SK-N-MC (cell line): ENCODE data around the gene MXD4.

ENCODE experiments used
- DNase-seq: peaks from one replicate; pipeline ENCODE4 v3.0.0-alpha.2; 2011; ENCODE audit warnings: low read depth, low spot score
- H3K27ac ChIP-seq: fragments of 200-600 bp; sonication (generic); 2 replicates; pipeline ENCODE4 v1.5.1; 2016; ENCODE audit warnings: mixed run types
- H3K36me3 ChIP-seq: fragments of 200-600 bp; sonication (generic); 2 replicates; pipeline ENCODE4 v1.6.1; 2017; ENCODE audit warnings: antibody characterized with exemption, low read length, mixed read lengths; ENCODE audit not compliant: insufficient read depth
- H3K4me3 ChIP-seq: fragments of 200-600 bp; sonication (generic); 2 replicates; pipeline ENCODE4 v1.5.1; 2016
- H3K9ac ChIP-seq: fragments of 200-600 bp; sonication (generic); 2 replicates; pipeline ENCODE4 v1.8.0; 2017; ENCODE audit warnings: mixed run types, mixed read lengths; ENCODE audit not compliant: insufficient read length
- H3K9me3 ChIP-seq: fragments of 200-600 bp; sonication (generic); 2 replicates; pipeline ENCODE4 v1.6.1; 2017; ENCODE audit warnings: low read depth, mild to moderate bottlenecking, antibody characterized with exemption, low read length, moderate library complexity, mixed read lengths
- EZH2 ChIP-seq: fragments of 200-600 bp; sonication (generic); IDR thresholded peaks from one replicate; pipeline ENCODE4 v1.6.1; 2017; ENCODE audit warnings: antibody characterized with exemption
- FOXP2 ChIP-seq: optimal IDR thresholded peaks from 2 replicates; pipeline ENCODE3; 2011; ENCODE audit warnings: mild to moderate bottlenecking, moderate library complexity; ENCODE audit not compliant: insufficient read depth; ENCODE audit errors: extremely low read length, control extremely low read depth
- POLR2AphosphoS5 ChIP-seq: IDR thresholded peaks from 2 replicates; pipeline ENCODE4 v1.6.1; 2012; ENCODE audit warnings: mild to moderate bottlenecking, low read depth, low read length, borderline replicate concordance

MXD4 gene

GRCh38 chr4:2272026-2272827 is 10.3 kb upstream of the MXD4 start:
- no peaks in the 10 kb centered on the region for H3K9me3 ChIP-seq
- TF ChIP-seq FOXP2 (no peak), POLR2AphosphoS5 (no peak), EZH2 (no peak)
- DNase-seq, result no peak
- H3K4me3 ChIP-seq, result no peak overlapping the region
- H3K9ac ChIP-seq, result no peak overlapping the region
- no peak overlapping the region for H3K27ac ChIP-seq
- H3K36me3 ChIP-seq, result no peaks in the 10 kb centered on the region

GRCh38 chr4:2271279-2272025 is 9.5 kb upstream of the MXD4 start:
- no peaks in the 10 kb centered on the region for H3K9me3 ChIP-seq

GRCh38 chr4:2270341-2271165 is 8.6 kb upstream of the MXD4 start:
- TF ChIP-seq FOXP2, result no peak
- no peak for TF ChIP-seq POLR2AphosphoS5
- TF ChIP-seq EZH2, result no peak
- no peak overlapping the region for H3K27ac ChIP-seq
- no peaks in the 10 kb centered on the region for H3K9me3 ChIP-seq
- H3K4me3 ChIP-seq, result no peak overlapping the region
- H3K36me3 ChIP-seq, result no peaks in the 10 kb centered on the region
- no peak for DNase-seq
- no peak overlapping the region for H3K9ac ChIP-seq

More at GRCh38 chr4:2271279-2272025, 9.5 kb upstream of the MXD4 start:
- Histone ChIP-seq H3K36me3 (no peaks in the 10 kb centered on the region), H3K4me3 (no peak overlapping the region), H3K27ac (no peak overlapping the region), H3K9ac (no peak overlapping the region)
- DNase-seq, result no peak
- no peak for TF ChIP-seq EZH2
- TF ChIP-seq FOXP2, result no peak
- no peak for TF ChIP-seq POLR2AphosphoS5

GRCh38 chr4:2269618-2270163 is 7.8 kb upstream of the MXD4 start:
- Histone ChIP-seq H3K27ac (no peak overlapping the region), H3K4me3 (no peak overlapping the region), H3K9me3 (no peaks in the 10 kb centered on the region), H3K9ac (no peak overlapping the region), H3K36me3 (no peaks in the 10 kb centered on the region)
- no peak for DNase-seq
- TF ChIP-seq FOXP2 (no peak), EZH2 (no peak), POLR2AphosphoS5 (no peak)

GRCh38 chr4:2269206-2269531 is 7.3 kb upstream of the MXD4 start:
- H3K9ac ChIP-seq, result no peak overlapping the region
- no peaks in the 10 kb centered on the region for H3K9me3 ChIP-seq
- H3K36me3 ChIP-seq, result no peaks in the 10 kb centered on the region
- DNase-seq, result no peak
- no peak overlapping the region for H3K27ac ChIP-seq
- no peak for TF ChIP-seq FOXP2
- TF ChIP-seq POLR2AphosphoS5, result no peak
- no peak for TF ChIP-seq EZH2
- H3K4me3 ChIP-seq, result no peak overlapping the region

- Histone ChIP-seq H3K9ac (no peak overlapping the region), H3K36me3 (no peaks in the 10 kb centered on the region), H3K27ac (no peak overlapping the region), H3K9me3 (no peaks in the 10 kb centered on the region), H3K4me3 (no peak overlapping the region)
- TF ChIP-seq EZH2, result no peak
- TF ChIP-seq FOXP2, result no peak
- TF ChIP-seq POLR2AphosphoS5, result no peak
- no peak for DNase-seq
Observed at GRCh38 chr4:2268357-2269205, 6.7 kb upstream of the MXD4 start.

GRCh38 chr4:2267841-2268240 is 5.9 kb upstream of the MXD4 start:
- Histone ChIP-seq H3K36me3 (no peaks in the 10 kb centered on the region), H3K9ac (no peak overlapping the region), H3K9me3 (no peaks in the 10 kb centered on the region), H3K4me3 (no peak overlapping the region), H3K27ac (no peak overlapping the region)
- DNase-seq, result no peak
- TF ChIP-seq EZH2, result no peak
- TF ChIP-seq FOXP2, result no peak
- TF ChIP-seq POLR2AphosphoS5, result no peak

- Histone ChIP-seq H3K36me3 (no peaks in the 10 kb centered on the region), H3K4me3 (no peak overlapping the region), H3K27ac (no peak overlapping the region), H3K9ac (no peak overlapping the region), H3K9me3 (no peaks in the 10 kb centered on the region)
- no peak for TF ChIP-seq EZH2
- no peak for TF ChIP-seq FOXP2
- TF ChIP-seq POLR2AphosphoS5, result no peak
- no peak for DNase-seq
Observed at GRCh38 chr4:2267320-2267811, 5.5 kb upstream of the MXD4 start.
